GM19099 (cell line): ENCODE measurements around the gene C2orf15.

Experiments used
- POLR2A ChIP-seq: IDR thresholded peaks from 3 replicates; pipeline ENCODE4 v1.6.1; 2011; ENCODE audit warnings: low read depth; ENCODE audit not compliant: insufficient read length; ENCODE audit errors: extremely low read depth

C2orf15 gene

GRCh38 chr2:99153921-99154604, 12.6 kb downstream of the C2orf15 start:
- no peak for TF ChIP-seq POLR2A

GRCh38 chr2:99154643-99155536, 13.4 kb downstream of the C2orf15 start, which contains the start of the genes LIPT1 and TSGA10:
TSS of gene LIPT1 (plus strand) at chr2:99154967. CDS start at chr2:99161958, 6,991 bp downstream.
TSS of gene TSGA10 (minus strand) at chr2:99154942. CDS start at chr2:99109439, 45,503 bp downstream.
- peak; percentile 91 for TF ChIP-seq POLR2A

DNA sequence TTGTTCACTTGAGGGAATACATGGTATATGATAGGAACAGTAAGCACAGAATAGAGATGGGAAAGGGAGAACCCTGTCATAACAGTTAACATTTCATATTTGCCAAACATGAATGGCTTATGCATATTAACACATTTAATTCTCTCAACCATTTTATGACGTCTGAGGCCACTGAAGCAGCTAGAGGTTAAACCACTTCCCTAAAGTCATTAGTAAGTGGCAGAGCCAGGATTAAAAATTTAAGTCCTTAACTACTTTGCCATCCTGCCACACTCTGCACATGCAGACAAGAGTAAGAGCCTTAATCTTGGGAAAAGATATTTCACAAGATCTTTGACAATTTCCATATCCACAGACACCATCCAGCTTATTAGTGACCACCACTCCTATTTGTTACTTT, 15.4 kb downstream of the C2orf15 start:
- TF ChIP-seq POLR2A = no peak

DNA sequence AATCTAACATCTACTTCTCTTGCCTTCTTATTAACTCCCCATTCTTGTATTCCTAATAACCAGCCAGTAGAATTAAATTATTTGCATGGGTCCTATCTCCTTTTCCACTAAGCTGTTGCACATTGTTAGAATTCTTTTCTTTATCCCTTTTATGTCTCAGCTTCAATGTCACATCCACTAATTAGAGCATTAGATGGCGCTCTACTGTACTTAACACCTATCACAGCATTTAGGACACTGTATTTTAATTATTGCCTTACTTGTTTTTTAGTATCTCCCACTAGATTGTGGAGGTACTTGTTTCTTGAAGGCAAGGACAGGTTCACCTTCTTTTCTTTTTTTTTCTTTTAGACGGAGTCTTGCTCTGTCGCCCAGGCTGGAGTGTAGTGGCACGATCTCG, 17.1 kb downstream of the C2orf15 start:
- no peak for TF ChIP-seq POLR2A

DNA sequence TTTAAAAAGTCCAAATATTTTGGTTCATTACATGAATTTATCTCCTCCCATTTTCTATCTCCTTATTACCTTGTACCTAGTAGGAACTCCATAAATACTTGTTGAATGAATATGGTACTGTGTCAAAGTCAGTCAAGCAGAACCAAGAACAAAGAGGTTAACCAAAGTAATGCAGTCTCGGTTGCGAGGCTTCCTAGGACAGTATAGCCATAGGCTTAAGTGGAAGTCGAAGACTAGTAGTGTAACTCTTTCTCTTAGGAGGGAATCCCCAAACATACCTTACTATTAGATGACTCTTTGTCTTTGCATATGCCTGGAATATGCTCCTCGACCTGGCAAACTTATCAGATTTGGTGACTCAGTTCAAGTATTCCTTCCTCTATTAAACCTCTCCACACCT, 18.1 kb downstream of the C2orf15 start:
- no peak for TF ChIP-seq POLR2A

- no peak for TF ChIP-seq POLR2A
These were observed 24.7 kb downstream of the C2orf15 start for GRCh38 chr2:99166218-99166617.

DNA sequence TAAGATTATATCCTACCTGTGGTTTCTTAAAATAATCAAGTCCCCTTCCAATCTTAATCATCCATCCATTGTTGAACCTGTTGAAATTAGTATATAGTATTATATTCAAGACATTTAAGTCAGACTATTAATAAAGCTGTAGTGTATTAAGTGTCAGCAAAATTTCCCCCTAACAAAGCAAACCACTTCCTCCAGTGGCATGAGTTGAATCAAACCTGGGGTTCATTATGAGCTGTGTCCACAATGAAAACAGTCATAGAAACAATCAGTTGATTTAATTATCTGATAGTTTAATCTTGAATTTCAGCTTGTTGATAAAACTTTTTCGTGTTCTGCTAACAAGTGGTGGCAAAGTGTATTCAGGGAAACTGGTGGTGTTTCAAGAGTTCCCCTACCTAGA, 28.0 kb downstream of the C2orf15 start:
- TF ChIP-seq POLR2A = no peak

GRCh38 chr2:99171377-99172140, 30.1 kb downstream of the C2orf15 start:
- TF ChIP-seq POLR2A = no peak

- peak; percentile 91 for TF ChIP-seq POLR2A
These were observed 39.5 kb downstream of the C2orf15 start, which contains the start of the genes MITD1 and MRPL30 for GRCh38 chr2:99180755-99181623. TSS of gene MITD1 (minus strand) at chr2:99181058. CDS start at chr2:99180981, 77 bp downstream. TSS of gene MRPL30 (plus strand) at chr2:99181184. CDS start at chr2:99186204, 5,020 bp downstream.

- no peak for TF ChIP-seq POLR2A
These were observed 40.1 kb downstream of the C2orf15 start for GRCh38 chr2:99181624-99182000.

- no peak for TF ChIP-seq POLR2A
These were observed 41.5 kb downstream of the C2orf15 start for GRCh38 chr2:99183025-99183424.

- TF ChIP-seq POLR2A = no peak
These were observed 43.3 kb downstream of the C2orf15 start for GRCh38 chr2:99184811-99185210.

- TF ChIP-seq POLR2A = no peak
These were observed 45.5 kb downstream of the C2orf15 start for GRCh38 chr2:99187011-99187410.

- no peak for TF ChIP-seq POLR2A
These were observed 46.9 kb downstream of the C2orf15 start for GRCh38 chr2:99188357-99188756.
